IMR-90 (cell line): Measurements from ENCODE around the gene VARS2. TPM values are rescaled to one million over a fixed set of nuclear protein-coding genes. Genes with fewer than 3 reads are reported as not detected.

Source experiments
- ATAC-seq: fragments of 200-7000 bp; cut with Tn5 transposase; 2 replicates; pipeline ENCODE4 v1.9.1; 2020; ENCODE audit warnings: low read depth, mild to moderate bottlenecking, moderate library complexity
- BruUV-seq: library from RNA; stranded (reverse); fragments of 400-500 nt; replicated peaks from 2 replicates; lab custom pipeline; 2021; lab: Mats Ljungman, UMichigan
- CTCF ChIA-PET: fragments of 300-600 bp; formaldehyde crosslinking; extraction: SDS; loops from one replicate; lab custom pipeline; 2021; ENCODE audit warnings: antibody characterized with exemption; lab: Yijun Ruan, JAX
- POLR2A ChIA-PET: fragments of 300-600 bp; sonication (Branson Sonifier 250); formaldehyde crosslinking; loops from one replicate; lab custom pipeline; 2022; ENCODE audit warnings: antibody characterized with exemption; ENCODE audit not compliant: unreplicated experiment; lab: Charles Lee
- DNase-seq: peaks from one replicate; pipeline ENCODE4 v3.0.0; 2013
- H2AFZ ChIP-seq: replicated peaks from 2 replicates; pipeline ENCODE3; 2013; ENCODE audit warnings: low read length, mild to moderate bottlenecking; ENCODE audit not compliant: poor library complexity
- H2AK5ac ChIP-seq: 2 replicates; pipeline ENCODE4 v1.6.1; 2013; ENCODE audit warnings: low read depth, low read length, inconsistent platforms
- H2AK9ac ChIP-seq: replicated peaks from 2 replicates; pipeline ENCODE3; 2013; ENCODE audit warnings: mild to moderate bottlenecking, low read depth, low read length, moderate library complexity; ENCODE audit not compliant: poor library complexity
- H2BK120ac ChIP-seq: 2 replicates; pipeline ENCODE4 v1.6.1; 2013; ENCODE audit warnings: low read depth, low read length, inconsistent platforms
- H2BK15ac ChIP-seq: 3 replicates; pipeline ENCODE4 v1.6.1; 2013; ENCODE audit warnings: low read depth, low read length, inconsistent platforms
- H2BK20ac ChIP-seq: 2 replicates; pipeline ENCODE4 v1.6.1; 2013; ENCODE audit warnings: low read depth, mild to moderate bottlenecking, inconsistent platforms, low read length, moderate library complexity
- H2BK5ac ChIP-seq: 2 replicates; pipeline ENCODE4 v1.6.1; 2013; ENCODE audit warnings: mild to moderate bottlenecking, low read depth, low read length, inconsistent platforms; ENCODE audit not compliant: poor library complexity, severe bottlenecking
- H3K14ac ChIP-seq: replicated peaks from 2 replicates; pipeline ENCODE4 v1.6.1; 2013; ENCODE audit warnings: low read depth, low read length, inconsistent platforms
- H3K18ac ChIP-seq: 2 replicates; pipeline ENCODE4 v1.6.1; 2013; ENCODE audit warnings: low read depth, low read length, control low read depth
- H3K23ac ChIP-seq: 2 replicates; pipeline ENCODE4 v1.6.1; 2013; ENCODE audit warnings: low read depth, low read length, inconsistent platforms
- H3K27ac ChIP-seq: 2 replicates; pipeline ENCODE4 v1.5.1; 2013; ENCODE audit warnings: mild to moderate bottlenecking, control low read depth, low read length; ENCODE audit not compliant: insufficient read depth
- H3K27me3 ChIP-seq: 2 replicates; pipeline ENCODE4 v1.6.1; 2013; ENCODE audit warnings: low read length; ENCODE audit not compliant: control insufficient read depth, insufficient read depth
- H3K36me3 ChIP-seq: 2 replicates; pipeline ENCODE4 v1.6.1; 2013; ENCODE audit warnings: low read length, mixed read lengths; ENCODE audit not compliant: control insufficient read depth, insufficient read depth
- H3K4ac ChIP-seq: 2 replicates; pipeline ENCODE4 v1.6.1; 2013; ENCODE audit warnings: low read depth, low read length, inconsistent platforms
- H3K4me1 ChIP-seq: 2 replicates; pipeline ENCODE4 v1.6.1; 2013; ENCODE audit warnings: low read length, mixed read lengths; ENCODE audit not compliant: control insufficient read depth, insufficient read depth
- H3K4me2 ChIP-seq: 2 replicates; pipeline ENCODE4 v1.6.1; 2013; ENCODE audit warnings: low read depth, mild to moderate bottlenecking, control low read depth, low read length, moderate library complexity
- H3K4me3 ChIP-seq: 2 replicates; pipeline ENCODE4 v1.5.1; 2013; ENCODE audit warnings: low read depth, mild to moderate bottlenecking, control low read depth, low read length, moderate library complexity; ENCODE audit not compliant: insufficient read depth
- H3K56ac ChIP-seq: 2 replicates; pipeline ENCODE4 v1.6.1; 2013; ENCODE audit warnings: low read length, inconsistent platforms; ENCODE audit not compliant: insufficient read depth; ENCODE audit errors: extremely low read depth
- H3K79me1 ChIP-seq, 2 experiments: 2 replicates each; pipeline ENCODE4 v1.6.1; 2013; ENCODE audit warnings: low read length in 2 of 2, inconsistent platforms in 1 of 2, low read depth in 1 of 2
- H3K9ac ChIP-seq: 2 replicates; pipeline ENCODE4 v1.6.1; 2013; ENCODE audit warnings: low read depth, low read length, control low read depth
- H3K9me1 ChIP-seq: 2 replicates; pipeline ENCODE4 v1.6.1; 2013; ENCODE audit warnings: low read length, inconsistent platforms; ENCODE audit not compliant: insufficient read depth
- H3K9me3 ChIP-seq: 2 replicates; pipeline ENCODE4 v1.6.1; 2013; ENCODE audit warnings: low read length; ENCODE audit not compliant: control insufficient read depth, insufficient read depth
- H4K20me1 ChIP-seq: 2 replicates; pipeline ENCODE4 v1.6.1; 2013; ENCODE audit warnings: low read length, inconsistent platforms; ENCODE audit not compliant: insufficient read depth
- H4K5ac ChIP-seq: 2 replicates; pipeline ENCODE4 v1.6.1; 2013; ENCODE audit warnings: mild to moderate bottlenecking, low read depth, low read length, control low read depth
- H4K8ac ChIP-seq, 2 experiments: 2 replicates each; pipeline ENCODE4 v1.6.1; 2013; ENCODE audit warnings: low read depth in 2 of 2, low read length in 2 of 2, control low read depth in 1 of 2, inconsistent platforms in 1 of 2
- H4K91ac ChIP-seq: 2 replicates; pipeline ENCODE4 v1.6.1; 2013; ENCODE audit warnings: low read depth, low read length, inconsistent platforms; ENCODE audit not compliant: insufficient read depth
- CEBPB ChIP-seq: IDR thresholded peaks from 2 replicates; pipeline ENCODE4 v1.6.1; 2012; ENCODE audit warnings: low read depth, low read length, improper control_type of control experiment
- MAFK ChIP-seq: IDR thresholded peaks from 2 replicates; pipeline ENCODE4 v1.6.1; 2012; ENCODE audit warnings: low read depth, low read length, improper control_type of control experiment
- MXI1 ChIP-seq: IDR thresholded peaks from 2 replicates; pipeline ENCODE4 v1.6.1; 2012; ENCODE audit warnings: low read depth, mild to moderate bottlenecking, low read length, moderate library complexity, borderline replicate concordance
- POLR2A ChIP-seq: IDR thresholded peaks from 2 replicates; pipeline ENCODE4 v1.6.1; 2012; ENCODE audit warnings: mild to moderate bottlenecking, low read depth, low read length
- RAD21 ChIP-seq: IDR thresholded peaks from 2 replicates; pipeline ENCODE4 v1.6.1; 2012; ENCODE audit warnings: low read length, improper control_type of control experiment
- RFX5 ChIP-seq: IDR thresholded peaks from 2 replicates; pipeline ENCODE4 v1.8.0; 2012; ENCODE audit warnings: low read depth, mild to moderate bottlenecking, low read length, moderate library complexity
- WGBS, 2 experiments: methylation state at CpG; one replicate each; pipeline versions ENCODE4 v1.1.5 to v1.1.7; 2013; ENCODE audit warnings: missing lambda C conversion rate in 2 of 2; ENCODE audit not compliant: insufficient read length in 1 of 2; ENCODE audit errors: extremely low coverage in 2 of 2; 5-methylcytosine and 5-hydroxymethylcytosine counted together
- dilution Hi-C: fragments of 300-500 bp; cut with HindIII; formaldehyde crosslinking; loops from one replicate; pipeline ENCODE4 v1.14.3; 2018; ENCODE audit warnings: low sequenced_read_pairs; ENCODE audit not compliant: unreplicated experiment
- in situ Hi-C: fragments of 300-500 bp; cut with MboI; formaldehyde crosslinking; loops from 3 replicates; pipeline ENCODE4 v1.14.3; 2019; ENCODE audit warnings: low sequenced_read_pairs, inconsistent platforms, mixed read lengths
- intact Hi-C: fragments of 100-400 bp; cut with micrococcal nuclease; formaldehyde crosslinking; loops from 2 replicates; pipeline ENCODE4 v1.10.0; 2022
- polyA plus RNA-seq, 3 experiments: library from polyadenylated mRNA; depleted of rRNA; stranded (reverse); fragments of >200 nt; gene quantifications; 2 replicates each; pipeline ENCODE4 v1.2.3, GENCODE V29; 2012; ENCODE audit warnings: low replicate concordance in 1 of 3
- total RNA-seq: library from RNA; depleted of rRNA; stranded (reverse); fragments of >200 nt; gene quantifications from 2 replicates; pipeline ENCODE4 v1.2.3, GENCODE V29; 2012
- TF ChIP-seq, protein P1 (sequence below): fragments of 150-350 bp; IDR thresholded peaks from 2 replicates; pipeline ENCODE4 v1.6.1; 2016; ENCODE audit warnings: low read depth, mild to moderate bottlenecking, low read length, moderate library complexity, borderline replicate concordance

The VARS2 gene
- total and polyA plus RNA-seq, 2 of the 4 experiments (the other 2 are of a cell fraction), result 7.2 to 14.0 TPM

DNA sequence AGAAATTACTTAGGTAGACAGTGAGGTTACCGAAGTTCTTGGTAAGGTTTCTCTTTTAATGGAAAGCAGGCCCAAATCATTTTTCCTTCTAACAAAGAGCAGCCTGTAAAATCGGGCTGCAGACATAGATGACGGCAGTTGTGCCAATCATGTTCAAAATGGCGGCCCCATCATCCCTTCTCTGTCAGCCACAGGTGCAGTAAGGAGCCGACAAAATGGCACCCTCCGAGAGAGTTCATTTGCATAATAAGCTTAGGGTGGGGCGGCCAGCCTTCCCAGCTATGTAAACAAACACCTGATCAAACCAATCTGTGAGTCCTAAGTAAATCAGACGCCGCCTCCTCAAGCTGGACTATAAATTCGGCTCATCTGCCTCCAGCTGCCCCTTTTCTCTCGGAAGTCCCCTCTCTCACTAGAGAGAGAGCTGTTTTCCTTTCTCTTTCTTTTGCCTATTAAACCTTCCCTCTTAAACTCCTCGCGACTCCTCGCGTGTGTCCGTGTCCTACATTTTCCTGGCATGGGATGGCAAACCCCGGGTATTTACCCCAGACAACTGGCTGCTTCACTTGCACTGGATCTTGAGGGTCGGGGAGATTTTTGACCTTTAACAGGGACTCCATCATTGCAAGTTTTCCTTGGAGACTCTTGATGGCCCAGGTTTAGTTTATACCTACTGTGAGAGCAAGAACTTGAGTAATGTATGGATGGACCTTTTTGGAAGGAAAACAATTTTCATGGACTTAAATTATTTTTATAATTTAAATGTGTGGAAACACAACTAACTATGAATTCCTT lies 38.6 kb upstream of the VARS2 start:
- Histone ChIP-seq H3K4ac (no peak overlapping the region), H4K8ac (no peak overlapping the region), H2BK15ac (no peak overlapping the region), H4K91ac (no peak overlapping the region), H3K4me2 (no peak overlapping the region), H3K18ac (no peak overlapping the region), H3K4me1 (no peaks in the 10 kb centered on the region), H3K9me3 (peaks cover 5% of the 10 kb centered on the region), H2AFZ (no peak overlapping the region), H3K9ac (no peak overlapping the region), H4K5ac (no peak overlapping the region), H3K14ac (no peak overlapping the region), H3K27me3 (no peaks in the 10 kb centered on the region), H3K79me1 (no peaks in the 10 kb centered on the region), H3K27ac (no peak overlapping the region), H2AK9ac (no peak overlapping the region), H4K20me1 (no peaks in the 10 kb centered on the region), H2BK120ac (no peak overlapping the region), H3K9me1 (no peaks in the 10 kb centered on the region), H3K4me3 (no peak overlapping the region), H3K23ac (no peak overlapping the region), H3K36me3 (no peaks in the 10 kb centered on the region), H2AK5ac (no peak overlapping the region), H3K56ac (no peak overlapping the region), H2BK20ac (no peak overlapping the region; the same call in 1 of the 2 replicates), H2BK5ac (no peak overlapping the region)
- DNase-seq, result no peak
- intact Hi-C loops (loop anchor here (2.0 kb wide), 1 partner anchor 31 kb away; no protein-coding TSS in a partner anchor), dilution Hi-C loops (no loop called here), in situ Hi-C loops (loop anchor here (5.0 kb wide), 2 partner anchors 133 to 198 kb away; partner anchors contain the start of genes FLOT1 and IER3)
- no TSS peak for BruUV-seq
- TF ChIP-seq RAD21 (no peak), POLR2A (no peak), RFX5 (no peak), MXI1 (no peak), CEBPB (no peak), MAFK (no peak)
- TF ChIP-seq, protein P1, sequence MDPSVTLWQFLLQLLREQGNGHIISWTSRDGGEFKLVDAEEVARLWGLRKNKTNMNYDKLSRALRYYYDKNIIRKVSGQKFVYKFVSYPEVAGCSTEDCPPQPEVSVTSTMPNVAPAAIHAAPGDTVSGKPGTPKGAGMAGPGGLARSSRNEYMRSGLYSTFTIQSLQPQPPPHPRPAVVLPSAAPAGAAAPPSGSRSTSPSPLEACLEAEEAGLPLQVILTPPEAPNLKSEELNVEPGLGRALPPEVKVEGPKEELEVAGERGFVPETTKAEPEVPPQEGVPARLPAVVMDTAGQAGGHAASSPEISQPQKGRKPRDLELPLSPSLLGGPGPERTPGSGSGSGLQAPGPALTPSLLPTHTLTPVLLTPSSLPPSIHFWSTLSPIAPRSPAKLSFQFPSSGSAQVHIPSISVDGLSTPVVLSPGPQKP, result no peak
- ChIA-PET POLR2A (no interaction called here), CTCF (interaction anchor here (0.7 to 0.9 kb wide), 2 partner anchors 44 to 46 kb away, joined by 3 read pairs; no protein-coding TSS in a partner anchor)
- 89% methylated on average over 5 of the region's 18 CpGs; no CpG with 5 or more reads in 1 of the 2 experiments for WGBS, 2 experiments
- ATAC-seq, result no peak
